HG03139 (cell line): ENCODE results near the gene RSPH9.
"Not testable (repeated sequence)": the region's sequence is repeated elsewhere in the genome, so short reads cannot be mapped to it uniquely, and the experiment has no call there.

Experiments used
- ATAC-seq: cut with Tn5 transposase; IDR thresholded peaks from one replicate; pipeline ENCODE4 v1.9.1; 2021; ENCODE audit not compliant: unreplicated experiment

Gene RSPH9

GRCh38 chr6:43628393-43629103 is 16.3 kb upstream of the RSPH9 start:
- ATAC-seq: no peak

- peak; percentile 76 for ATAC-seq
These were observed 15.7 kb upstream of the RSPH9 start, which contains the start of gene GTPBP2 for GRCh38 chr6:43629104-43629504. GTPBP2 (minus strand) TSS chr6:43629264; CDS start chr6:43629162, 102 bp downstream.

- ATAC-seq: peak; percentile 54
These were observed 15.1 kb upstream of the RSPH9 start for GRCh38 chr6:43629505-43630300.

- no peak for ATAC-seq
These were observed 13.7 kb upstream of the RSPH9 start for GRCh38 chr6:43630980-43631619.

DNA sequence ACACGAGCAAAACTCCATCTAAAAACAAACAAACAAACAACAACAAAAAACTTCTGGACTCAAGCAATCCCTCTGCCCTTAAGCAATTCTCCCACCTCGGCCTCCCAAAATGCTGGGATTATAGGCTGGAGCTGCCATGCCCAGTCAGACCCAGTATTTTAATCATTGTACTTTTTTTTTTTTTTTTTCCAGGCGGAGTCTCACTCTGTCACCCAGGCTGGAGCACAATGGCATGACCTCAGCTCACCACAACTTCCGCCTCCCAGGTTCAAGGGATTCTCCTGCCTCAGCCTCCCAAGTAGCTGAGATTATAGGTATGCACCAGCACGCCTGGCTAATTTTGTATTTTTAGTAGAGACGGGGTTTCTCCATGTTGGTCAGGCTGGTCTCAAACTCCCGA is 11.8 kb upstream of the RSPH9 start:
- ATAC-seq: not testable (repeated sequence)

GRCh38 chr6:43634702-43635303 is 10.0 kb upstream of the RSPH9 start:
- ATAC-seq: no peak

DNA sequence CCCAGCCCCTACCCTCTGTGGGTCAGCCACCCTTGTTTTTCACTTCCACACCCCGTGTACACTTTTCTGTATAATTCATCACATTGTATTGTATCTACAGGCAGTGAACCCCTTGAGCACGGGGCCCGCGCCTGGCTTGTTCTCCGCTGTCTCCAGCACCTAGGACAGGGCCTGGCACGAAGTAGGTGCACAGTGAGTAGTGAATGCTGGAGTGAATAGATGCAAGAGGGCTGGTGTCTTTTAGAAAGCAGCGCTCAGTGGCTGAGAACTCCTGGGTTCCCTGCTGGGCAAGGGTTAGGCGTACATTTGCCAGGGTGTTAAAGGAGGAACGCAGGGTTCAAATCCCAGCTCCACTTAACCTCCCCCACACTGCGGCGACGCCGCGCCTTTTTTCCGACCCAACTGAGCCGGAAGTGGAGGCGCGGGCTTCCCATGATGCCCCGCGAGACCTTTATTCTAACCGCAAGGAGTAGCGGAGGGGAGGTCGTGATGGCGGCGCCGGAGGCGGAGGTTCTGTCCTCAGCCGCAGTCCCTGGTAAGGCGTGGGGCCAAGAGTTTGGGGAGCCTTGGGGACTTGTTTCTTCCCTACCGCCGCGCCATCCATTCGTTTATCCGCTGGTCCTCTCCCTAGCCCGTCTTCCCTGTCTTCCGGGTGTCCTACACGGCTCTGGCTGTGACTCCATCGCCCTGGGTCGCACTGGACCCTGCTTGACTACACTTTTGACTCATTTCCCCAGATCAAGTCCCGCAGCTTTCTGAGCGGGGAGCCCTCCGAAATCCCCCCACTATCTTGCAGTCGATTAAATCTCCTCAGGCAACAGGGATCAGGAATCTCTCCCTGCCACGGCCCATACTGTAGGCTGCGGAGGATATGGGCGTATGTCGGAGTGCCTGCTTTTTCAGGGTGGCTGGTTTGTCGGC is 9.2 kb upstream of the RSPH9 start, which contains the start of gene MAD2L1BP:
TSS of gene MAD2L1BP (plus strand) at position 454 of the 921 bp plus-strand sequence. CDS start at position 490, 36 bp downstream.
- peak; percentile 71 for ATAC-seq

DNA sequence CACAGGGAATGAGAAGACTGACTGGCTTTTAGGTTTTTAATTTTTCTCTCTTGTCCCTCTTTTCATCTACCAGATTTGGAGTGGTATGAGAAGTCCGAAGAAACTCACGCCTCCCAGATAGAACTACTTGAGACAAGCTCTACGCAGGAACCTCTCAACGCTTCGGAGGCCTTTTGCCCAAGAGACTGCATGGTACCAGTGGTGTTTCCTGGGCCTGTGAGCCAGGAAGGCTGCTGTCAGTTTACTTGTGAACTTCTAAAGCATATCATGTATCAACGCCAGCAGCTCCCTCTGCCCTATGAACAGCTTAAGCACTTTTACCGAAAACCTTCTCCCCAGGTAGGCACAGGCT is 8.6 kb upstream of the RSPH9 start:
- ATAC-seq: no peak

DNA sequence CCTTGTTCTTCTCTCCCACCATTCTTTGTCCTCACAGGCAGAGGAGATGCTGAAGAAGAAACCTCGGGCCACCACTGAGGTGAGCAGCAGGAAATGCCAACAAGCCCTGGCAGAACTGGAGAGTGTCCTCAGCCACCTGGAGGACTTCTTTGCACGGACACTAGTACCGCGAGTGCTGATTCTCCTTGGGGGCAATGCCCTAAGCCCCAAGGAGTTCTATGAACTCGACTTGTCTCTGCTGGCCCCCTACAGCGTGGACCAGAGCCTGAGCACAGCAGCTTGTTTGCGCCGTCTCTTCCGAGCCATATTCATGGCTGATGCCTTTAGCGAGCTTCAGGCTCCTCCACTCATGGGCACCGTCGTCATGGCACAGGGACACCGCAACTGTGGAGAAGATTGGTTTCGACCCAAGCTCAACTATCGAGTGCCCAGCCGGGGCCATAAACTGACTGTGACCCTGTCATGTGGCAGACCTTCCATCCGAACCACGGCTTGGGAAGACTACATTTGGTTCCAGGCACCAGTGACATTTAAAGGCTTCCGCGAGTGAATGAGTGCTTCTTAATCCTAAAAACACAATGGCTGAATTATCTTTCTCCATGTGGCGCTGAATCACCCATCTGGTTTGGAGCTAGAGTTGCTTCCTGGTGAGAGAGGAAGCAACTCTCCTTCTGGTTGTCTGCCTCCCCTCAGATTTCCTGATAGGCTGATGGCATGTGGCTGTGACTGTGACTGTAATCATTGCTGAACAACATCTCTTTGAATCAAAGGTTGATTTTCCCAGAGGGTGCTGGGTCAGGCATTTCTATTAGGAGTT is 4.6 kb upstream of the RSPH9 start:
- ATAC-seq: no peak

DNA sequence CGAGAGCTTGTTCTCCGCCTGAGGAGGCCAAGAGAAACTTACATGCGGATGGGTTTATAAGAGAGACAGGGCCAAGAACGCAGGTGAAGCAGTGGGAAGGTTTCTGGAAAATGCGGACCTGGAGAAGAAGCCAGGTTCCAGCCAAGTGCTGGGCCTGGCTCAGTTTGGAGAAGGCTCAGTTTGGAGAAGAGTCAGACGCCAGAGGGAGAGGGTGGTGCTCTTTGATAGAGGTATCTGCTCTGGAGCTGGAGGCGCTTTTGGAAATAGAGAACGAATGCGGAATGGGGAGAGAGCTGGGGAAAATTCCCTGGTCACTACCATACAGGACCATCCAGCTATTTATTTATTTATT is 753 bp downstream of the RSPH9 start:
- no peak for ATAC-seq

GRCh38 chr6:43647613-43648012 is 2.8 kb downstream of the RSPH9 start:
- ATAC-seq: no peak

DNA sequence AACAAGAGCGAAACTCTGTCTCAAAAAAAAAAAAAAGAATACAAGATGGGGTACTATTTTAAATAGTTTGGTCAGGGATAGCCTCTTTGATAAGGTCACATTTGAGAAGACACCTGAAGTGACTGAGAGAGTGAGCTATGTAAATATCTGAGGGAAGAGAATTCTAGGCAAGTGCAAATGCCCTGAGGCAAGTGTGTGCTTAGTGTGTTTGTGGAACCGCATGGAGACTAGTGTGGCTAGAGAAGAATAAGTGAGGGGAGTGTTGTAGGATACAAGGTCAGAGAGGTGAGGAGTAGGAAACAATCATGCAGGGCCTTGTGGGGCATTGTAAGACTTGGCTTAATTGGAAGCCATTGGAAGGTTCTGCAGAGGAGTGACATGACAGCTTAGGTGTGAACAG is 3.4 kb downstream of the RSPH9 start:
- ATAC-seq: no peak

DNA sequence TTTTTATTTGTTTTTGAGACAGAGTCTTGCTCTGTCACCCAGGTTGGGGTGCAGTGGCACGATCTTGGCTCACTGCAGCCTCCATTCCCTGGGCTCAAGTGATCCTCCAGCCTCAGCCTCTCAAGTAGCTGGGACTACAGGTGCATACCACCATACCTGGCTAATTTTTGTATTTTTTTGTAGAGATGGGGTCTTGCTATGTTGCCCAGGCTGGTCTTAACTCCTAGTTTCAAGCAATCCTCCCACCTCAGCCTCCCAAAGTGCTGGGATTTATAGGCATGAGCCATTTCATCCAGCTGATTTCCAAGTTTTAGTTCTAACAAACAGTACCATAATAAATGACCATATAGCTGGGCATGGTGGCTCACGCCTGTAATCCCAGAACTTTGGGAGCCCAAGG is 8.0 kb downstream of the RSPH9 start:
- ATAC-seq: not testable (repeated sequence)

DNA sequence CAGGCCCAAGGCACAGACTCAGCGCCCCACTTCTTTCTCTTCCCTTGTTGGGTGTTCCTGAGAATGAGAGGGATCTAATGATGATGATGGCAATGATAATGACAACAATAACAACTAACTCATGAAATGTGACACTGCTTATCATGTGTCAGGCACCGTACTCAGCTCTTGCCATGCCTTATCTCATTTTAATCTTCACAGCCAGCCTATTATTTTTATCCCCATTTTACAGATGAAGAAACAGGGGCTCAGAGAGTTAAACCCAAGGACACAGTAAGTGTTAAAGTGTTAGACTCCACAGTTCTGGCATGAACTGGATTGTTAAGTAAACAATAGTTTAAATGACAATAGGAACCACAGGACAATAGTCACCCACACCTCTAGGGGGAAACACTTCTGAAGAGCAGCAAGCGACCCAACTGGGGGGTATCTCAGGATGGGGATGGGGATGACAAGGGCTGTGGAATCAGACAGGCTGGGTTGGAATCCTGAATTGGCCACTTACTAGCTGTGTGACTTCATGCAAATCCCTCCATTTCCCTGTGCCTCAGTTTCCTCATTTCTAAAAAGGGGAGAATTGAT is 12.5 kb downstream of the RSPH9 start:
- ATAC-seq: no peak

DNA sequence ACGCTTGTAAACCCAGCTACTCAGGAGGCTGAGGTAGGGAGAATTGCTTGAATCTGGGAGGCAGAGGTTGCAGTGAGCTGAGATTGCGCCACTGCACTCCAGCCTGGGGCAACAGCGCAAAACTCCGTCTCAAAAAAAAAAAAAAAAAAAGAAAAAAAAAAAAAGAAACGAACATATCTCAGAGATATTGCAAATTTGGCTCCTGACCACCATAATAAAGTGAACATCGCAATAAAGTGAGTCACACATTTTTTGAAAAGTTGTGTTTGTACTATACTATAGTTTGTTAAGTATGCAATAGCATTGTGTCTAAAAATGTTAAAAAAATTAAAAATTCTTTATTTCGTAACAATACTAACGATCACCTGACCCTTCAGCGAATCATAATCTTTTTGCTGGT is 13.3 kb downstream of the RSPH9 start:
- ATAC-seq: no peak

DNA sequence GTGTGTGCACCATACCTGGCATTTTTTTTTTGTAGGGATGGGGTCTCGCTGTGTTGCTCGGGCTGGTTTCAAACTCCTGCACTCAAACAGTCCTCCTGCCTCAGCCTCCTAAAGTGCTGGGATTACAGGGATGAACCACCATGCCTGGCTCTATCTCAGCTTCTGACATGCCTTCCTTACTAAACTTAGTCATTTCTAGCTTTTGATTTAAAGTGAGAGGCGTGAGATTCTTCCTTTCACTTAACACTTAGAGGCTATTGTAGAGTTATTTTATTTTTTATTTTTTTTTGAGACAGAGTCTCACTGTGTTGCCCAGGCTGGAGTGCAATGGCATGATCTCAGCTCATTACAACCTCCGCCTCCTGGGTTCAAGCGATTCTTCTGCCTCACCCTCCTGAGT is 18.1 kb downstream of the RSPH9 start:
- ATAC-seq: not testable (repeated sequence)

GRCh38 chr6:43665376-43665775 is 20.5 kb downstream of the RSPH9 start:
- no peak for ATAC-seq

- ATAC-seq: no peak
These were observed 21.5 kb downstream of the RSPH9 start for GRCh38 chr6:43666196-43666920.
